Adrenal gland (tissue), 12 donors: ENCODE measurements around the gene SLC25A21. TPM values are rescaled to one million over a fixed set of nuclear protein-coding genes. Genes with fewer than 3 reads are reported as not detected.
"Not testable (repeated sequence)": the region's sequence is repeated elsewhere in the genome, so short reads cannot be mapped to it uniquely, and the experiment has no call there.

ENCODE experiments used
- DNase-seq, 7 donors: peaks; one replicate each; pipeline ENCODE4 v3.0.0-alpha.2; 2019 to 2020
- H3K27ac ChIP-seq, 5 donors: fragments of 200-600 bp; sonication (generic) in 4 of 5; 1 replicate in 3 of 5; 2 replicates in 2 of 5; pipeline versions ENCODE4 v1.5.1 to v1.8.0; 2016 to 2020; ENCODE audit warnings: mild to moderate bottlenecking in 1 of 5
- H3K27me3 ChIP-seq: fragments of 200-600 bp; 2 replicates; pipeline ENCODE4 v1.8.0; 2021
- H3K36me3 ChIP-seq, 2 donors: fragments of 200-600 bp; replicated peaks in 1 of 2; 1 replicate in 1 of 2; 2 replicates in 1 of 2; pipeline versions ENCODE4 v1.5.1 to v1.8.0; 2018 to 2022
- H3K4me1 ChIP-seq, 2 donors: fragments of 200-600 bp; replicated peaks in 1 of 2; 1 replicate in 1 of 2; 2 replicates in 1 of 2; pipeline versions ENCODE4 v1.5.1 to v1.8.0; 2018 to 2021
- H3K4me3 ChIP-seq, 4 donors: fragments of 200-600 bp; sonication (generic) in 3 of 4; one replicate each; pipeline ENCODE4 v1.5.1; 2016 to 2018
- H3K9me3 ChIP-seq, 3 donors: fragments of 200-600 bp; sonication (generic) in 1 of 3; replicated peaks in 1 of 3; 1 replicate in 2 of 3; 2 replicates in 1 of 3; pipeline versions ENCODE4 v1.5.1 to v1.8.0; 2016 to 2021
- POLR2A ChIP-seq, 2 donors: fragments of 450-650 bp; IDR thresholded peaks; one replicate each; pipeline ENCODE4 v1.6.1; 2017; ENCODE audit warnings: antibody characterized with exemption in 2 of 2, mild to moderate bottlenecking in 2 of 2, moderate library complexity in 1 of 2
- WGBS, 4 donors: extraction: QIAGEN DNeasy Blood & Tissue Kit in 2 of 4; methylation state at CpG; one replicate each; pipeline versions ENCODE4 v1.1.5 to v1.1.7; 2013 to 2017; 5-methylcytosine and 5-hydroxymethylcytosine counted together
- intact Hi-C, 2 donors: fragments of 100-400 bp; cut with DNase I; formaldehyde crosslinking; loops; one replicate each; pipeline versions ENCODE4 v1.14.1 to v1.15.0; 2022 to 2023
- polyA plus RNA-seq, 3 donors: library from polyadenylated mRNA; stranded (reverse); fragments of 200-250 nt in 2 of 3; fragments of 350-450 nt in 1 of 3; fragmentation: Illumina TruSeq in 1 of 3; extraction: RNeasy Lipid Tissue Mini Kit (QIAGEN cat#74804) in 1 of 3; gene quantifications; one replicate each; pipeline ENCODE4 v1.2.3, GENCODE V29; 2013 to 2014
- total RNA-seq, 9 donors: library from RNA; depleted of rRNA in 4 of 9; stranded (reverse); fragments of >200 nt in 4 of 9; fragments of 120-200 nt in 1 of 9; fragmentation: NEBNext Ultra II Directional in 1 of 9; extraction: Animal tissue kit (Norgen Biotek cat#: 25700) in 1 of 9; gene quantifications; one replicate each; pipeline versions ENCODE4 v1.1.0 to v1.2.4, GENCODE V29; 2013 to 2023
- TF ChIP-seq, protein P1 (sequence below), 6 experiments: fragments of 450-650 bp in 4 of 6; fragments of 200-600 bp in 2 of 6; sonication (generic) in 1 of 6; IDR thresholded peaks; 1 replicate in 5 of 6; 2 replicates in 1 of 6; pipeline versions ENCODE4 v1.5.1 to v1.8.0; 2016 to 2021; ENCODE audit warnings: antibody characterized with exemption in 6 of 6, mild to moderate bottlenecking in 2 of 6, moderate library complexity in 1 of 6
- donor health status: healthy with polysubstance abuse.
- donor health status: Bipolar disorder and iron deficiency.
- donor health status: DM: yes; HTN: yes; CAD: no.
- donor health status: DM: no; HTN: no; CAD: no.
- donor health status: DM: no; HTN: no; CAD: no.
- donor health status: DM: yes; HTN: yes; CAD: no.

The SLC25A21 gene
- total and polyA plus RNA-seq, 12 donors: 0.14 to 3.8 (median 0.56) TPM

DNA sequence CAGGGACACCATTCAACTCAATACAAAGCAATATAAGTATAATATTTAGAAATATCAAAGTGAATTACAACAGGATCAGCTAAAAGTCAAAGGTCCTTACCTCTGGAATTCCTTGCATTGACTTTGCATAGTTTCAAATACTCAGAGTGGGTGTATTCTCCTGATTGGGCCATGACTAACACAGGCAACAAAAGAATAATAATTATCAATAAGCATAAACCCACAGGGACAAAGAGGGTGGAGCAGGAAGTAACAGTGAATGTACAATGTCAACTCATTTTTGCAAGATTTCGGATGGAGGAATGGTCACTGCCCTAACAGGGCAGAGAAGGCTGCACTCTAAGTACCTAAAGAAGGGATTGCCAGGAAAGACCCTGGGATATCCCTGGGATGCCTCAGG lies 303.3 kb downstream of the SLC25A21 start:
- 63 to 89% (median 75%) methylated on average over 1 of the region's 1 CpG for WGBS, 4 donors
- Histone ChIP-seq H3K27ac (no peak overlapping the region), H3K4me3 (no peak overlapping the region), H3K9me3 (no peaks in the 10 kb centered on the region), H3K27me3 (no peaks in the 10 kb centered on the region), H3K4me1 (no peaks in the 10 kb centered on the region), H3K36me3 (no peaks in the 10 kb centered on the region)
- no peak for DNase-seq
- intact Hi-C loops: no loop called here
- TF ChIP-seq, protein P1, sequence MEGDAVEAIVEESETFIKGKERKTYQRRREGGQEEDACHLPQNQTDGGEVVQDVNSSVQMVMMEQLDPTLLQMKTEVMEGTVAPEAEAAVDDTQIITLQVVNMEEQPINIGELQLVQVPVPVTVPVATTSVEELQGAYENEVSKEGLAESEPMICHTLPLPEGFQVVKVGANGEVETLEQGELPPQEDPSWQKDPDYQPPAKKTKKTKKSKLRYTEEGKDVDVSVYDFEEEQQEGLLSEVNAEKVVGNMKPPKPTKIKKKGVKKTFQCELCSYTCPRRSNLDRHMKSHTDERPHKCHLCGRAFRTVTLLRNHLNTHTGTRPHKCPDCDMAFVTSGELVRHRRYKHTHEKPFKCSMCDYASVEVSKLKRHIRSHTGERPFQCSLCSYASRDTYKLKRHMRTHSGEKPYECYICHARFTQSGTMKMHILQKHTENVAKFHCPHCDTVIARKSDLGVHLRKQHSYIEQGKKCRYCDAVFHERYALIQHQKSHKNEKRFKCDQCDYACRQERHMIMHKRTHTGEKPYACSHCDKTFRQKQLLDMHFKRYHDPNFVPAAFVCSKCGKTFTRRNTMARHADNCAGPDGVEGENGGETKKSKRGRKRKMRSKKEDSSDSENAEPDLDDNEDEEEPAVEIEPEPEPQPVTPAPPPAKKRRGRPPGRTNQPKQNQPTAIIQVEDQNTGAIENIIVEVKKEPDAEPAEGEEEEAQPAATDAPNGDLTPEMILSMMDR (IDR thresholded peaks at IDR 0.05): no peak
- TF ChIP-seq POLR2A (IDR thresholded peaks at IDR 0.05): no peak

DNA sequence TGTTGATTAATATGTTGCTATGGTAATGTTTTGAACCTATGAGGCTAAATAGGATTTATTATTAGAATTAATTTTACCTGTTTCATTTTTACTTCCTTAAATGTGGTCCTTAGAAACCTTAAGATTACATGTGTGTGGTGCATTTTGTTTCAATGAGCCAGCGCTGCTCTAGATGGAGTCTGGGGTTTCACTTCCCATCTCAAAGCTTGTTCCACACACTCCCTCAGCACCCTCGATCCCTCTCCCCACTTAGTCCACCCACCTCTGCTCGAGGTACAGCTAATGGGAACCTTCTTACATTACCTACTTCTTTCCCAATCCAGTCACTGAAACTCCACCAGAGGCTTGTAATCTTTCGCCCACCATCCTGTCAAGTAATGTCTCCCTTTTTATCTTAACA lies 305.5 kb downstream of the SLC25A21 start:
- TF ChIP-seq POLR2A (IDR thresholded peaks at IDR 0.05): no peak
- TF ChIP-seq, protein P1 (IDR thresholded peaks at IDR 0.05): no peak
- no peak overlapping the region for H3K27ac ChIP-seq
- WGBS, 4 donors: 79 to 88% (median 81%) methylated on average over 4 of the region's 4 CpGs
- intact Hi-C loops: no loop called here
- no peaks in the 10 kb centered on the region for H3K4me1 ChIP-seq
- no peaks in the 10 kb centered on the region for H3K27me3 ChIP-seq
- no peaks in the 10 kb centered on the region for H3K9me3 ChIP-seq
- no peaks in the 10 kb centered on the region for H3K36me3 ChIP-seq
- no peak overlapping the region for H3K4me3 ChIP-seq
- DNase-seq: no peak

DNA sequence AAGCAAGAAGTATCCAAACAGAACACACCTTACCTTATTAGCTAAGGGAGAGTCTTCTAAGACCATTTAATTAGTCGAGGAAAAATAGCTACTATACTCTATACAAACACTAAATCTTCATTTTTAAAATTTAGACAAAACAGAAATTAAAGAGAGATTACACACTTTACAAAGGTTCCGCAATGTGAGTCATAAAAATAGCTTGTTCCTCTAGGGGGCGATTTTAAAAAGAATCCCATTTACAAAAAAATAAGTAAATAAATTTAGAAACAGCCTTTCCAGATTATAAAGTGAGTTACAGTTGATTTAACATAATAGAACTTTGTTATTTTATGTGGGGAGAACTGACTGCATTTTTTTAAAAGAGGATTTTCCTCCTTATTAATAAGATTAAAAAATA lies 309.1 kb downstream of the SLC25A21 start:
- Histone ChIP-seq H3K27me3 (no peaks in the 10 kb centered on the region), H3K4me1 (no peaks in the 10 kb centered on the region), H3K36me3 (no peaks in the 10 kb centered on the region), H3K4me3 (no peak overlapping the region), H3K27ac (no peak overlapping the region), H3K9me3 (no peaks in the 10 kb centered on the region)
- WGBS, 4 donors: 68 to 78% (median 74%) methylated on average over 3 of the region's 3 CpGs
- no peak for DNase-seq
- TF ChIP-seq, protein P1 (IDR thresholded peaks at IDR 0.05): no peak
- no peak for TF ChIP-seq POLR2A (IDR thresholded peaks at IDR 0.05)
- intact Hi-C loops: no loop called here

DNA sequence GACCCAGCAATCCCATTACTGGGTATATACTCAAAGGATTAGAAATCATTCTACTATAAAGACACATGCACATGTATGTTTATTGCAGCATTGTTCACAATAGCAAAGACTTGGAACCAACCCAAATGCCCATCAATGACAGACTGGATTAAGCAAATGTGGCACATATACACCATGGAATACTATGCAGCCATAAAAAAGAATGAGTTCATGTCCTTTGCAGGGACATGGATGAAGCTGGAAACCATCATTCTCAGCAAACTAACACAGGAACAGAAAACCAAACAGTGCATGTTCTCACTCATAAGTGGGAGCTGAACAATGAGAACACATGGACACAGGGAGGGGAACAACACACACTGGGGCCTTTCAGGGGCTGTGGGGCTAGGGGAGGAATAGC lies 310.2 kb downstream of the SLC25A21 start:
- H3K36me3 ChIP-seq, H3K4me1 ChIP-seq, intact Hi-C loops, H3K27ac ChIP-seq, H3K4me3 ChIP-seq, H3K27me3 ChIP-seq, DNase-seq, H3K9me3 ChIP-seq: not testable (repeated sequence)

DNA sequence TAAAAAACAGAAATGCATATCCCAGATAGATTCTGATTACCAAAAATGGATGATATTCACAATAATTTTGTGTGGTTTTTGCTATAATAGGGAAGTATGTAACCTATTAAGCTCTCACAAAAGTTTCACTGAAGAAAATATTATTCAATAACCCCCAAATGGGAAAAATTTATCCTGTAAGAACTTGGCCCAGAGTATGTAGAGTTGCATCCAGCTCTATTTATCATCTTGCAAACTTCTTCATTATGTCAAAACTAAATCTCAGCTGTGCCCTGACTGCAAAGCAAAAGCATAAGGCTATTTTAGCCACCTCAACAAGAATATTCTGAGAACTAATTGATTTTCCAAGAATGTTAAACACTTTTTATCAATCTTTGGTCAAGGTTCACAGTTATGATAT lies 311.6 kb downstream of the SLC25A21 start:
- H3K4me1 ChIP-seq: no peaks in the 10 kb centered on the region
- H3K27ac ChIP-seq: no peak overlapping the region
- intact Hi-C loops: no loop called here
- DNase-seq: no peak
- H3K9me3 ChIP-seq: no peaks in the 10 kb centered on the region
- TF ChIP-seq, protein P1 (IDR thresholded peaks at IDR 0.05): no peak
- no peak for TF ChIP-seq POLR2A (IDR thresholded peaks at IDR 0.05)
- no peak overlapping the region for H3K4me3 ChIP-seq
- no peaks in the 10 kb centered on the region for H3K27me3 ChIP-seq
- no peaks in the 10 kb centered on the region for H3K36me3 ChIP-seq
